Endometrium (tissue), 2 donors: ENCODE measurements around the gene MGAT1.

ENCODE experiments used
- FAIRE-seq: peaks from 2 replicates; lab custom pipeline; 2012; peaks lifted over from hg19 to GRCh38; lab: Jason Lieb, UNC
- donor health status: control.
- donor health status: control.

The MGAT1 gene

DNA sequence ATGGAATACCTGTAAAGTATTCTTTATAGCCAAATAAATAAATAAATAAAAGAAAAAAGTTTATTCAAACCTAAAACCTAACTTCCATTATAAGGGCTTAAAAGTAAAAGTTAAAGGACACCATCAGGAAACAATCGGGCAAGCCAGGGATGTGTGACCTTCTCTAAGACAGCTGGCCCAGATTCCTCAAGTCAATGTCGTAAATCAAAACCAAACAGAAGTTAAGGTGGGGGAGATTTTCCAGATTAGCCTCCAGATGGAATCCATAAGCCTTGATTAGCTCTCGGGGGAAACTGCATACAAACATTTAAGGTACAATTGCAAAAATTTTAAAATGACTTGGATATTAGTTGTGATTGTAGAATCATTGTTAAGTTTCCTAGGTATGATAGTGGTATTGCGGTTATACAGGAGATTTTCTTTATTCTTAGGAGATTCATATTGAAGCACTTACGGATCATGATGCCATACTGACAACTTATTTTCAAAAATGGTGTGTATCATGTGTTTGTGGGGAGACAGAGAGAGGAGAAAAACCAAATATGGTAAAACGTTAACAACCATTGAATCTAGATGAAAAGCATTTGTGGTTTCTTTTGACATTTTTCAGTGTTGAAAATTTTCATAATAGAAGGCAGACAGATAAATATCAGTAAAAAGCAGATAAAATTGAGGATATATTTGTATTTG, 21.5 kb upstream of the MGAT1 start:
- FAIRE-seq = no peak

DNA sequence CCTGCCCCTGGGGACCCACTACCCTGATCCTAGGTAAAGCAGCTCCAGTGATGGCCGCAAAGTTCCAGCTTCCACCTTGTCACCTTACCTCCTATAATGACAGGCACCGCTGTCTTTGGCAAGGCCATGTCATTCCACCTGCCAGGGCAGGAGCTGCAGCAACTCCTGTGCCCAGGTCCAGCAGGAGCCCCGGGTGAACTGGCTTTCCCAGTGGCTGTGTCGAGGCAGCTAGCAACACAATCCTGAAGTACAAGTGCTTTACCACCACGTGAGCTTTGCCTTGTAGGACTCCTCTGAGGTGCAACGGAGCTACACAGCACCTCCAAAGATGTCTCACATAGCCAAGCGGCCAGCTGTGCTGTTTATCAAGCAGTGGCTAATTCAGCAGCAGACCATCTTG, 20.7 kb upstream of the MGAT1 start:
- FAIRE-seq = no peak

DNA sequence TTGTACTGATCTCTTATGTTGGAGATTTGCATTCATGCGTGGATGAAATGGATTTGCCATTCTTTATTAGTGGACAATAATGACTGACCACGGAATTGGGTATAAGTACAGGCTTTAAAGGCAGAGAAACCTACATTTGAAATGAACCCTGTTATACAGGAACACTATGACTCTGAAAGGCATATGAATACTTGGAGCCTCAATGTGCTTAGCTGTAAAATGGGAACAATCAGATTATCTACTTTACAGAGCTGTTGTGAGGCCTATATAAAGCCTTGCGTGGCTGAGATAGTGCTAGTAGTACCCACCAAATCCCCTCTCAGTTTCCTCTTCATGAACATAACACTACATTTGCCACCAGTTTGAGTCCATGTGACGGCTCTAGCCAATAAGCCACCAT, 18.9 kb upstream of the MGAT1 start:
- FAIRE-seq = no peak

GRCh38 chr5:180820788-180821321, 18.2 kb upstream of the MGAT1 start:
- no peak for FAIRE-seq

DNA sequence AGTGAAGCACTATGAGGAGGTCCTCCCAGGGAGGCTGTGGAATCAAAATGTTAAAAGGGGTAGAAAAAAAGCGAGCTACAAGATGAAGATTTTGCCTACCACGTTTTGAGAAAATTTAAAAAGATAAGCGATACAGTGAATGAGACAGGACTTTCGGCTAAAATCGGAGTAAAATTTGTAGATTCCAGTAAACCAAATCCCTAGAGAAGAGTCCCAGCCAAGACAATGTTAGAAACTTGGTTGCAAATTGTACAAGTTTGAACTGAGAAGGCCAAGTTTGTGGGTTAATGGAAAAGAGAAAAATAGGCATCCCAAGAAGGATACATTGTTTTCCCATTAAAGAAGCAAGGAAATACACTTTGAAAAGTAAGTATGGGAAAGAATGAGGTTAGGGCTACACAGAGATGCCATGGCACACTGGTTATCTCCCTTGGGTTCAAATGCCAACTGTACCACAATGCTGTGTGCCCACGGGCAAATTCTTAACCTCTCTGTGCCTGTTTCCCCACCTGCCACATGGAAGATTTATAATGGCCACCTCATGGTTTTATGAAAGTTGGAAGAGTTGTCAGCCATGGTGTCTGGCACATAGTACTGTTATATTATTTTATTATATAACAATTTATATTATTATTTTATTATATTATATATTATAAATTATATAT, 16.2 kb upstream of the MGAT1 start:
- FAIRE-seq = no peak

- FAIRE-seq = no peak
These were observed 15.5 kb upstream of the MGAT1 start for GRCh38 chr5:180817893-180818674.

DNA sequence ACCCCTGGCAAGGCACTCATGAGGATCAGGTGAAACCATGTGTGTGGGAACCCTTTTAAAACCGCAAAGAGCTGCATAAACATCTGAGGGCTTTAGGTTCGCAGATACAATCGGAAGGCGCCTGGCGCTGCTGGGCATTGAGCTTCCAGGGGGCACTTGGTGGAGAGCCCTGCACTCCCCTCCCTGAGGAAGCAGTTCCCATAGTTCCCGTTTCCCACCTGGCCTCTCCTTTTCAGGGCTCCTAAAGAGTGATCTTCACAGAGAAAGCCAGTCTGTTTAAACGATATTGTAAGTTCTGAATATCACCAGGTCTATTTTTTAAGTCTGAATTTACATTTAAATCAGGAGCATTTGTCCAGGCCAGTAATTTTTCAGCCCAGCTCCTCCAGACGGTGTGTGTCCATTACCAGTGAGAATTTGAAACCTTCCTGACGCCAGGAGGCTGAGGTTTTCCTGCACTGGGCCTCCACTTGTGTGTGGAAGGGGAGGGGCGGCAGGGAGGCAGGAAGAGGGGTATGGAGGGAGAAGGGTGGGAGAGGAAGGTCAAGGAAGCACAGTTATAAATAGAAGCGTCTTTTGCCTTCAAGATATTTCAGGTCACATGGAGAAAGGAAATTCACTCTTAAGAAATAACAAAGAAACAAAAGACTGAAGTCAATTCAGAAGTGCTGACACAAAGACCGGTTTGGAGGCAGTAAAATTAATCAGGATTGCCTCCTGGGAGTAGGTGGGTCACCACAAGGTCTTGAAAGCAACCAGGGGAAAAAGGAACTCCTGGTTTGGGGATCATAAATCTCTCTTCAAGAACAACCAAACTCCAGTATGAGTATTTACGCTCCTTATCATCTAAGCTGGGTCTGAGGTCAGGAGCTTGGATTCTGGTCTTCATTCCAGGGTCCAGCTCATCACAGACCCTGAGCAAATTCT, 14.3 kb upstream of the MGAT1 start:
- FAIRE-seq = no peak

DNA sequence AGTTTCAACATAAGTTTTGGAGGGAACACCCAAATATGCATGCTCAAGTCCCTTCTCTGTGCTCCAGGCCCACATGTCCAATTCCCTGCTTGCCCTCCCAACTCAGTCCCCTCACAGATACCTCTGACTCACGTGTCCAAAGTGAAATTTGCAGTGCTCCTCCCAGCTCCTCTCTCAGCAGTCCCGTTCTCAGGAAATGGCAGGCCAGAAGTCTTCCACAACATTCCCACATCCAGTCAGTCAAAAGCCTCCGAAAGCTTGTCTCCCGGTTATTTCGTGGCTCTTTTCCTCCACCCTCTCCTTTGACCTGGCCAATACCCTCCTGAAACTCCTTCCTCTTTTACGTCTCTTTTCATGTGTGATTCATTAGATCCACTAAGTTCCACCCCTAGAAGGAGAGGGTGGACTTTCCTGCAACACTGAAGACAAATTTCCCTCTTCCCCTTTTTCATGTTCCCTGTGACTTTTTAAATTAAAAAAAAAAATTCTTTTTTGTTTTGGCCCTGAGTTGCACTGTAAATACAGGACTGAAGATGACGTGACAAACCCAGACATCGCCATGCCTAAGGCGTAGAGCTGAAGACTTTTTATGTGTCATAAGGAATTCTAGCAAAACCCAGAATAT, 12.8 kb upstream of the MGAT1 start:
- FAIRE-seq = no peak

DNA sequence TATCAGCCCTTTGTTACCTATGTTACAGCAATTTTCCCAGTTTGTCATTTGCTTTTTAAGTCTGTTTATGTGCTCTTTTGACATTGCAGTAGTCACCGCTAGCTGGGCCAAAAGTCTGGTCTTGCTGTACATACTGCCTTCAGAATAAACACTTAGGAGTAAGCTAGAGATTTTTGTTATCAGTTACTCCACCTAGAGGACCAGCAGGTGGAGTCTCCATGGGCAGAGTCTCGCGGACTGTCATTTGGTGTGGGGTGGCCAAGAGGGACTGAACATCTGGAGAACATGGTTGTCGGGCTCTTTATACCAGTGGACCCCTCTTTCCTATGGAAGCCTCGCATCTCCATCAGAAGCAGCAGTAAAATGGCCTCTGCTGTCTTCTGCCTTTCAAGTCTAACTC, 10.8 kb upstream of the MGAT1 start:
- no peak for FAIRE-seq

DNA sequence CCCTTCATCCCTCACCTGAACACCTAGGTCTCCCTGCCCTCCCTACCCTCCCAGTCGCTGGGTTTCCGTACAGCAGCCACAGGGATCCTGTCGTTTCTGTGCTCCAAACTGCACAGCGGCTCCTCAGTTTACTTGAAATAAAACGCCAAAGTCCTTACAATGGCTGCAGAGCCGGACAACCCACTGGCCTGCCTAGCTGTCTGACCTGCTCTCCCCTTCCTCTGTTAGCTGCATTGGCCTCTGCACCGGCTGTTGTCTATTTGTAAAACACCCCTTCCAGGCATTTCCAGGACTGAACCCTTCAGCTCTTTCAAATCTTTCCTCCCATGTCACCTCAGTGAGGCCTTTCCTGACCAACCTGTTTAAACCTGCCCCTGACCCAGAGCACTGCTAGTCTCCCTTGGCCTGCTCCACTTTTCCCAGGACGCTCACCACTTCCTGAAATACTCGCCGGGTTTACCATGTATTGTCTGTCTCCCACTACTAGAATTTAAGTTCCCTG, 9.1 kb upstream of the MGAT1 start:
- FAIRE-seq = no peak

DNA sequence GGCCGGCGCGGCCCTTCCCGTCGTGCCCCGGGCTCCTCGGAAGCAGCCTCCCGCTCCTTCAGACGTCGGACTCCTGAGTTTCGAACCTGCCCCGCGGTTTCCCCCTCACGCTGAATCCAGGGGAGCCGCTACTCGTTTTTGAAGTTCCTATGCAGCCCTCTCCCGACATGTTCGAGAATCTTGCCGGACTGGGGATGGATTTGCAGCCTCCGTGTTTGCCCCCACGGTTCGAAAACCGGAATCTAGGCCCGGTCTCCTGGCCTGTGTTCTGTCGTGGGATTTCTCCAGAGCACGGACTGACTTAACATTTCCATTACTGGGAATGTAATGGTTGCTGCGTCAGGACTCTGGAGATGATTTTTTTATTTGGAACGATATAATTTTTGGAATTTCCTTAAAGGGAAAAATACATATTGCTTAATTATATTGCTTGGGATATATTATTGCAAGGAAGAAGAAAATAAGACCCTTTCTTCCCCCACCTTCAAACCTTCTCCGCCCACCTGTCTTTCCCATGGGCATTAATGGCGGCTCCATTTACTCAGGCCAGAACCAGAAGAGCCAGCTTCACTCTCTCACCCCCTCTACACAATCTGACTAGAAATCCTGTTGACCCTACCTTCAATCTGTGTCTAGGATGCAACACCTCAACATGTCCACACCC, 8.5 kb upstream of the MGAT1 start:
- FAIRE-seq = no peak

DNA sequence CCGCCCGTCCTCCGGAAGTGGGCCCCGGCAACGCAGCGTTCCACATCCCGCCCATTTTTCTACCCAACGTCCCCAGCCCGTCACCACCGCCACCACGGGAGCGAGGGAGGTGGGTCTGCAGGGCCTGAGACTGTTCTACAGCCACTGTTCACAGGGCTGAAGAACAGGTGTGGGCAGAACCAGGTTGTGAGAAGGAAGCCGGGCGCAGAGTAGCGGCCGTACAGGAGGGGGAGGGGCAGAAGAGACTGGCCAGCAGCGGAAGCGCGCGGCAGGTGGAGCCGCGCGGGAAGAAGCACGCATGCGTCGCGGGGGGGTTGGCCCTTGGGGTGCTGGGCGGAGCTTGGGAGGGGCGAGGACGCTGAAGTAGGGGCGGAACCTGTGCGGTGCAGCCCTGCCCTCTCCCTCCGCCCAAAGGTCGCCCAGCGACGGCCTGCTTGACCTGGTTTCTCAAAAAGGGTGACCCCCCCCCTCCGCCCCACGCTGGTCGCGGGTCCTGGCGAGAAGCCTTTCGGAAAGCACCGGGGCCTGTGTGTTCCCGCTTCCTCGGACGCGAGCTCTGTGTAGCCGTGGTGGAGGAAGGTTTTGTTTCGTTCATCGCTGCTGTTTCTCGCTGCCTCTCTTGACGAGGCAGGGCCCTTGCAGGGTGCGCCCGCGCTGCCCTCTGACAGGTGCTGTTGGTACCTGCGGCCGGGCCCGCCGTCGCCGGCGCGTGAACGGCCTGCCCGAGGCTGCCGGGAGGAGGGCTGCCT, 7.8 kb upstream of the MGAT1 start:
- FAIRE-seq = no peak

DNA sequence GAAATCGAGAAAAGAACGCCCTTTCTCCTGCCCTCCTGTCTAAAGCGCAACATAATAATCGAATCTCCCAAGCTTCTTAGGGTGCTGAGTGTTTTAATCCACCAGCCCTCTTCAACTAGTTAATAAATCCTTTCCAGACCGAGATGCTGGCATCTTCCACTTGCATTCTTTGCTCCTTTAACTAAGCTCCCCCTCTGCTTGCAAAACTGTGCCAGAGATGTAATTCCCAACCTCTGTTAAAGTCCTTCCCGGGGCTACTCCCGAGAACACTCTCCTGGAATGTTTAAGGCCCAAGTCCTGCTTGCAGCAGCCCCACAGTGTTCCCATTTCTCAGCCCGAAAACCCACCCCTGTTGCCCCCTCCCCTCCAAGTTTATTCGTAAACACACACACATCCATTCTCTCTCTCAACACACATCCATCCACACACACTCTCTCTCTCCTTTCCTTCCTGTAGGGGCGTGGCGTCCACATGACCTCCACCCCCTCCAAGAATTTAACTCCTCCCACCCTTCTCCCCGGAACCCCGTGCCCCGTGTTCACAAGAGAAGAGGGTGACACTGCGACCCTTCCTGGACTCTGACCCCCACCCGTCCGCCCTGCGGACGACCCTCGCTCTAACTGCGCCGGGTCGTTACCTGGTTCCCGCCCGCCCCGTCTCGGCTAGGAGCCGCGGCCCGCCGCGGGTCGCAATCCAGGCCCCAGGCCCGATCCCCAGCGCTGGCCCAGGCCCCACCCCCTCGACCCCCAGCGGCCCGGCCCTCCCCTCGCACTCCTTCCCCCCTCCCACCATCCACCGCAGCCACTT, 7.0 kb upstream of the MGAT1 start:
- no peak for FAIRE-seq

DNA sequence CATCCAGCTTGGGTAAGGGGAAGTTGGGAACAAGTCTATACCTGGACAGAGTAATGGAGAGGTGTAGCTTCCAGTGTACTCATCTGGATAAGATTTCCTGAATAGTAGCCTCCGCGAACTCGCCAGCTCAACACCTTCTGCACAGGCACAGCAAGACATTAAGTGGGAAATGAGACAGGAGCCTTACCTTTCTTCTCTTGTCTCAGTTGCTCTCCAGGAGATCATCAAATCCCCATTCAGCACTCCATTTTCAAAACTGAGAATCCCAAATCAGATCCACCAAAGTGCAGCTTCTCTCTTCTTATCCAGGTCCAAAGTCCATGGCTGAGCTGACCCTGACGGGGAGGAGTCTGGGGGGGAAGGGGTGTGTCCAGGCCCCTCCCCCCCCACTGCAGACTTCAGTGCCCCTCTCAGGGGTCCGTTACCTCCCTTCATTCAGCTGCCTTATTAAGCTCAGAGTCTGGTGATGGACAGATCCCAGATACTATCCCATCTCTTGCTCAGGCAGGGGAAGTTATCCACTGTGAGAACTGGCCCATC, 5.9 kb upstream of the MGAT1 start:
- no peak for FAIRE-seq

DNA sequence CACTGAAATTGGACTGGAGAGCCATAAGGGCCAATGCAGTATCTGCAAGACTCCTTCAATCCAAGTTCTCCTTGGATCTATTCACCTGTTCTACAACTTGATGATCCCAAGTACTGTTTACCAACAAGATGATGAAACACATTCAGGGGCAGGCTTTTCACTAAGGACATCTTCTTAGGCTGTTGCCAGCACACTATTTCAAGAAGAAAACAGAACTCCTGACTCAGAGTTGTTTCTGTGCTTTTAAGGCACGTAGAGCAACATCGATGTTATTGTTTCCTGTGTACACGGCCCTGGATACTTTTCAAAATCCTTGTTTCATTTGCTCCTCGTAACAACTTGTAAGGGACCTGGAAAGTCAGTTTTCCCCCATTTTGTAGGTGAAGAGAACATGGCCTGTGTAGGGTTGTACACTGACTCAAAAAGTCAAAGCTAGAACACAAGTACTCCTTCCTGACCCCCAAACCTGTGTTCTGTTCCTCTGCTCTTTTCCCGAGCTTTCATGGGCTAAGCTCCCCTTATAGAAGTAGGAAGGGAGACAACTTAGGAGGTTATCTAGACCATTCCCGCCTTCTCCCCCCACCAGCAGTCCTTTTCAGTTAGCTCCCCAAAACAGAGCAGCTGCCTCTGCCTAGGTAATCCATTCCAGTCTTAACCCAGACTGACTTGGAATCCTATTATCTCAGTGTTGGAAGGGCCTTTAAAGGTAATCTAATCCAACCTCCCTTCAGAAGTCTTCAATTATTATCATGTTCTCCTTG, 5.2 kb upstream of the MGAT1 start:
- no peak for FAIRE-seq

DNA sequence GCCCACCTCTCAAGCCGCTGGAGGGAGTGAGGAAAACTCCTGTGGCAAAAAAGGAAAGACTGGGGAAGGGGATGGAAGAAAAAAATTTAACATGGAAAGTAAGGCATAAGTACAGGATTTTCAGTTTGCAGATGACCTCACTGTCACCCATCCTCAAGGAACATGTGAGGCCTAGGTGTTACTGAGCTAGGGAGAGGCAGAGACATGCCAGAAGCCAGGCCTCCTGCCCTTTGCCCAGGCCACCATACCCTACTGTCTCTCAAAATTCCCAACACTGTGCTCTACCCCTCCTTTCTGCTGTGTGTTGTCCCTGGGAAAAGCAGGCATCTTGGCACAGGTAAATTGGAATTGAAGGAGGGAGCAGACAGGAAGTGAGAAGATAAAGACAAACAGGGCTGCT, 4.4 kb upstream of the MGAT1 start:
- no peak for FAIRE-seq

DNA sequence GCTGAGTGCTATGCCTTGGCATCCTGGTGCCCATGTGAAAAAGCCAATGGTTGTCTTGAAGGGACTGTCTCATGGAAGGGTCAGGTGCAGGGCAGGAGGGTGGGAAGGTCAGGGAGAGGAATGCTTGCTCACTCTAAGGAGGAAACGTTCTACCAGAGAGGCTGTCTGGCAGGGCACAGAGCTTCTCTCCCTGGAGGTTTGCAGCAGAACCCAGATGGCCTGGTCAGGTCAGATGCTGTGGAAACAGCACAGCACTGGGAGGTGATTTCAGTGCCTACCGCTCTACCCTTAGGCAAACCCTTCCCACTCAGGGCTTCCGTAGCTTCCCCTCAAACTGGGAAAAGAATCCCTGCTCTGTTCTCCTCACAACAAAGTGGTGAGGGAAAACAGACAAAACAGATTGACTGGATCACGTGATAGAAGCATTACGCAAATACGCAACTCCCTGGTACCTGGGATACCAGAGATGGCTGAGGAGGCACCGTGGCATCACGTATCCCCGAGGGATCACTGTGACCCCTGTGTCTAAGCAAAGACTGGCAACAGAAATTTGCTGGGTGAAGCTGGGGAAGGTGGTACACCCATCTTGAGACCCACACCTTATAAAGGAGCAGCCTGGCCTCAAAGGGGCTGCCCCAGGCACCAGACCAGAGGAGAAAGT, 3.9 kb upstream of the MGAT1 start:
- FAIRE-seq = no peak
